ENCODE data around the gene MCL1. TPM values are rescaled to one million over a fixed set of nuclear protein-coding genes. Genes with fewer than 3 reads are reported as not detected.

Gene MCL1
- total and polyA plus RNA-seq, 2 experiments from 2014 or later = 55.3 to 244 TPM

DNA sequence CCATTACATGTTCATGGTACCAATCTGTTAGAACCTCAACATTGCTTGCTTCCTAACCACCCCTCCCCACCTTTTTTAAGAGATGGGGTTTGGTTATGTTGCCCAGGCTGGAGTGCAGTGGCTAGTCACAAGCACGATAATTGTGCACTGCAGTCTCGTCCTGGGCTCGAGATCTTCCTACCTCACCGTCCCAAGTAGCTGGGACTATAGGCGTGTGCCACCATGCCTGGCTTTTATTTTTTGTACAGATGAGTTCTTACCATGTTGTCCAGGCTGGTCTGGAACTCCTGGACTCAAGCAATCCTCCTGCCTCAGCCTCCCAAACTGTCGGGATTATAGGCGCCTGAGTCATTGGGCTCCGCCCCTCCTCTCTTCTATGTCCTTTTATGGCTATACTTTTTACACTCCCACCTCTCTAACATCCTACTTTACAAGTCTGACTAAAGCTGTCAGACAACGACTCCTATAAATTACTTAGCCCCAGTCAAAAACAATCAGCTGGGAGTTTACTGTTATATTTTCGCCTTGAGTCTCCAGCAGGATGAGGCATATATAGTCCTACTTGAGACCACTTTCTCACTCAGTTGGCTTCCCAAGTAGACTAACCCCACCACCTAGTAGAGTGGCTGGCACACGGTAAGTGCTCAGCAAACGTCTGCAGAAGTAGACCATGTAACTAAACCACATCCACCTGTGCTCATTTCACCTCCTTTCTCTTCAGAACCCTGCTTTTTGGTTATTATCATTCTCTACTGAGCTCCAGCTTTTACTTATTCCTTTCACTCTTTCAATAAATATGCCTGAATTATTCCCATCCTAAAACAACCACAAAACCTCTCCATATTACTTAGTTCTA, 36.2 kb upstream of the MCL1 start:
- Histone ChIP-seq H3F3A (replicated peaks; ENCODE audit: low read depth) (peaks cover 25% of the 10 kb centered on the region), H2AFZ (no peak overlapping the region), H3K4me1 (ENCODE audit: insufficient read depth) (no peaks in the 10 kb centered on the region; the same call in 1 of the 2 replicates), H3K4me2 (no peak overlapping the region), H3K4me3 (no peak overlapping the region), H3K36me3 (ENCODE audit: insufficient read depth) (peaks cover 38% of the 10 kb centered on the region), H3K27ac (ENCODE audit: low read depth) (peak overlapping the region; percentile 74; the same call in 1 of the 2 replicates), H3K79me2 (replicated peaks; ENCODE audit: insufficient read depth) (peaks cover 26% of the 10 kb centered on the region), H3K27me3 (ENCODE audit: insufficient read depth) (no peaks in the 10 kb centered on the region), H4K20me1 (replicated peaks; ENCODE audit: insufficient read depth) (peaks cover 4% of the 10 kb centered on the region; the same call in 1 of the 2 replicates), H3K9me2 (ENCODE audit: insufficient read depth) (no peaks in the 10 kb centered on the region)
- Mint-ChIP-seq H3K4me1 (peaks cover 7% of the 10 kb centered on the region; the same call in 2 of the 3 replicates), H3K27me3 (ENCODE audit: insufficient read depth, low read depth, poor library complexity) (peaks cover 5% of the 10 kb centered on the region), H3K27ac (peak overlapping the region; percentile 74), H3K4me3 (no peak overlapping the region), H3K9me3 (no peaks in the 10 kb centered on the region), H3K36me3 (ENCODE audit: low read depth) (peaks cover 73% of the 10 kb centered on the region)
- DNase-seq (ENCODE audit: low spot score) (no peak), ATAC-seq (no peak)
- TF ChIP-seq, protein P1, sequence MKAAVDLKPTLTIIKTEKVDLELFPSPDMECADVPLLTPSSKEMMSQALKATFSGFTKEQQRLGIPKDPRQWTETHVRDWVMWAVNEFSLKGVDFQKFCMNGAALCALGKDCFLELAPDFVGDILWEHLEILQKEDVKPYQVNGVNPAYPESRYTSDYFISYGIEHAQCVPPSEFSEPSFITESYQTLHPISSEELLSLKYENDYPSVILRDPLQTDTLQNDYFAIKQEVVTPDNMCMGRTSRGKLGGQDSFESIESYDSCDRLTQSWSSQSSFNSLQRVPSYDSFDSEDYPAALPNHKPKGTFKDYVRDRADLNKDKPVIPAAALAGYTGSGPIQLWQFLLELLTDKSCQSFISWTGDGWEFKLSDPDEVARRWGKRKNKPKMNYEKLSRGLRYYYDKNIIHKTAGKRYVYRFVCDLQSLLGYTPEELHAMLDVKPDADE (IDR thresholded peaks at IDR 0.05) = no peak
- TF ChIP-seq CREB1 (CRISPR knock-in tag; IDR thresholded peaks at IDR 0.05; ENCODE audit: low read depth) = no peak
- TF ChIP-seq, protein P2, sequence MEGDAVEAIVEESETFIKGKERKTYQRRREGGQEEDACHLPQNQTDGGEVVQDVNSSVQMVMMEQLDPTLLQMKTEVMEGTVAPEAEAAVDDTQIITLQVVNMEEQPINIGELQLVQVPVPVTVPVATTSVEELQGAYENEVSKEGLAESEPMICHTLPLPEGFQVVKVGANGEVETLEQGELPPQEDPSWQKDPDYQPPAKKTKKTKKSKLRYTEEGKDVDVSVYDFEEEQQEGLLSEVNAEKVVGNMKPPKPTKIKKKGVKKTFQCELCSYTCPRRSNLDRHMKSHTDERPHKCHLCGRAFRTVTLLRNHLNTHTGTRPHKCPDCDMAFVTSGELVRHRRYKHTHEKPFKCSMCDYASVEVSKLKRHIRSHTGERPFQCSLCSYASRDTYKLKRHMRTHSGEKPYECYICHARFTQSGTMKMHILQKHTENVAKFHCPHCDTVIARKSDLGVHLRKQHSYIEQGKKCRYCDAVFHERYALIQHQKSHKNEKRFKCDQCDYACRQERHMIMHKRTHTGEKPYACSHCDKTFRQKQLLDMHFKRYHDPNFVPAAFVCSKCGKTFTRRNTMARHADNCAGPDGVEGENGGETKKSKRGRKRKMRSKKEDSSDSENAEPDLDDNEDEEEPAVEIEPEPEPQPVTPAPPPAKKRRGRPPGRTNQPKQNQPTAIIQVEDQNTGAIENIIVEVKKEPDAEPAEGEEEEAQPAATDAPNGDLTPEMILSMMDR (conservative IDR thresholded peaks at IDR 0.05; ENCODE audit: low read depth in 2 of 2) = no peak
- no peak for TF ChIP-seq STAT1 (IDR thresholded peaks at IDR 0.05; ENCODE audit: unreplicated experiment)
- no peak for TF ChIP-seq EZH2phosphoT487 (IDR thresholded peaks at IDR 0.05; ENCODE audit: unreplicated experiment)
- TF ChIP-seq NANOG (IDR thresholded peaks at IDR 0.05; ENCODE audit: borderline replicate concordance) = no peak
- TF ChIP-seq, protein P3, sequence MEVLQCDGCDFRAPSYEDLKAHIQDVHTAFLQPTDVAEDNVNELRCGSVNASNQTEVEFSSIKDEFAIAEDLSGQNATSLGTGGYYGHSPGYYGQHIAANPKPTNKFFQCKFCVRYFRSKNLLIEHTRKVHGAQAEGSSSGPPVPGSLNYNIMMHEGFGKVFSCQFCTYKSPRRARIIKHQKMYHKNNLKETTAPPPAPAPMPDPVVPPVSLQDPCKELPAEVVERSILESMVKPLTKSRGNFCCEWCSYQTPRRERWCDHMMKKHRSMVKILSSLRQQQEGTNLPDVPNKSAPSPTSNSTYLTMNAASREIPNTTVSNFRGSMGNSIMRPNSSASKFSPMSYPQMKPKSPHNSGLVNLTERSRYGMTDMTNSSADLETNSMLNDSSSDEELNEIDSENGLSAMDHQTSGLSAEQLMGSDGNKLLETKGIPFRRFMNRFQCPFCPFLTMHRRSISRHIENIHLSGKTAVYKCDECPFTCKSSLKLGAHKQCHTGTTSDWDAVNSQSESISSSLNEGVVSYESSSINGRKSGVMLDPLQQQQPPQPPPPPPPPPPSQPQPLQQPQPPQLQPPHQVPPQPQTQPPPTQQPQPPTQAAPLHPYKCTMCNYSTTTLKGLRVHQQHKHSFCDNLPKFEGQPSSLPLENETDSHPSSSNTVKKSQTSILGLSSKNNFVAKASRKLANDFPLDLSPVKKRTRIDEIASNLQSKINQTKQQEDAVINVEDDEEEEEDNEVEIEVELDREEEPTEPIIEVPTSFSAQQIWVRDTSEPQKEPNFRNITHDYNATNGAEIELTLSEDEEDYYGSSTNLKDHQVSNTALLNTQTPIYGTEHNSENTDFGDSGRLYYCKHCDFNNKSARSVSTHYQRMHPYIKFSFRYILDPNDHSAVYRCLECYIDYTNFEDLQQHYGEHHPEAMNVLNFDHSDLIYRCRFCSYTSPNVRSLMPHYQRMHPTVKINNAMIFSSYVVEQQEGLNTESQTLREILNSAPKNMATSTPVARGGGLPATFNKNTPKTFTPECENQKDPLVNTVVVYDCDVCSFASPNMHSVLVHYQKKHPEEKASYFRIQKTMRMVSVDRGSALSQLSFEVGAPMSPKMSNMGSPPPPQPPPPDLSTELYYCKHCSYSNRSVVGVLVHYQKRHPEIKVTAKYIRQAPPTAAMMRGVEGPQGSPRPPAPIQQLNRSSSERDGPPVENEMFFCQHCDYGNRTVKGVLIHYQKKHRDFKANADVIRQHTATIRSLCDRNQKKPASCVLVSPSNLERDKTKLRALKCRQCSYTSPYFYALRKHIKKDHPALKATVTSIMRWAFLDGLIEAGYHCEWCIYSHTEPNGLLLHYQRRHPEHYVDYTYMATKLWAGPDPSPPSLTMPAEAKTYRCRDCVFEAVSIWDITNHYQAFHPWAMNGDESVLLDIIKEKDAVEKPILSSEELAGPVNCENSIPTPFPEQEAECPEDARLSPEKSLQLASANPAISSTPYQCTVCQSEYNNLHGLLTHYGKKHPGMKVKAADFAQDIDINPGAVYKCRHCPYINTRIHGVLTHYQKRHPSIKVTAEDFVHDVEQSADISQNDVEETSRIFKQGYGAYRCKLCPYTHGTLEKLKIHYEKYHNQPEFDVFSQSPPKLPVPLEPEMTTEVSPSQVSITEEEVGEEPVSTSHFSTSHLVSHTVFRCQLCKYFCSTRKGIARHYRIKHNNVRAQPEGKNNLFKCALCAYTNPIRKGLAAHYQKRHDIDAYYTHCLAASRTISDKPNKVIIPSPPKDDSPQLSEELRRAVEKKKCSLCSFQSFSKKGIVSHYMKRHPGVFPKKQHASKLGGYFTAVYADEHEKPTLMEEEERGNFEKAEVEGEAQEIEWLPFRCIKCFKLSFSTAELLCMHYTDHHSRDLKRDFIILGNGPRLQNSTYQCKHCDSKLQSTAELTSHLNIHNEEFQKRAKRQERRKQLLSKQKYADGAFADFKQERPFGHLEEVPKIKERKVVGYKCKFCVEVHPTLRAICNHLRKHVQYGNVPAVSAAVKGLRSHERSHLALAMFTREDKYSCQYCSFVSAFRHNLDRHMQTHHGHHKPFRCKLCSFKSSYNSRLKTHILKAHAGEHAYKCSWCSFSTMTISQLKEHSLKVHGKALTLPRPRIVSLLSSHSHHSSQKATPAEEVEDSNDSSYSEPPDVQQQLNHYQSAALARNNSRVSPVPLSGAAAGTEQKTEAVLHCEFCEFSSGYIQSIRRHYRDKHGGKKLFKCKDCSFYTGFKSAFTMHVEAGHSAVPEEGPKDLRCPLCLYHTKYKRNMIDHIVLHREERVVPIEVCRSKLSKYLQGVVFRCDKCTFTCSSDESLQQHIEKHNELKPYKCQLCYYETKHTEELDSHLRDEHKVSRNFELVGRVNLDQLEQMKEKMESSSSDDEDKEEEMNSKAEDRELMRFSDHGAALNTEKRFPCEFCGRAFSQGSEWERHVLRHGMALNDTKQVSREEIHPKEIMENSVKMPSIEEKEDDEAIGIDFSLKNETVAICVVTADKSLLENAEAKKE (CRISPR knock-in tag; IDR thresholded peaks at IDR 0.05) = no peak
- no peak; the same call in 1 of the 2 replicates for TF ChIP-seq POLR2AphosphoS5 (IDR thresholded peaks at IDR 0.05; ENCODE audit: low read depth)
- TF ChIP-seq EZH2 (IDR thresholded peaks at IDR 0.05; ENCODE audit: low read depth, unreplicated experiment) = no peak
- no peak for TF ChIP-seq ZNF331 (CRISPR knock-in tag; IDR thresholded peaks at IDR 0.05; ENCODE audit: low read depth)
- no peak for TF ChIP-seq JUNB (IDR thresholded peaks at IDR 0.05; ENCODE audit: unreplicated experiment)
- no peak for TF ChIP-seq ZNF114 (CRISPR knock-in tag; IDR thresholded peaks at IDR 0.05)
- TF ChIP-seq, protein P4, sequence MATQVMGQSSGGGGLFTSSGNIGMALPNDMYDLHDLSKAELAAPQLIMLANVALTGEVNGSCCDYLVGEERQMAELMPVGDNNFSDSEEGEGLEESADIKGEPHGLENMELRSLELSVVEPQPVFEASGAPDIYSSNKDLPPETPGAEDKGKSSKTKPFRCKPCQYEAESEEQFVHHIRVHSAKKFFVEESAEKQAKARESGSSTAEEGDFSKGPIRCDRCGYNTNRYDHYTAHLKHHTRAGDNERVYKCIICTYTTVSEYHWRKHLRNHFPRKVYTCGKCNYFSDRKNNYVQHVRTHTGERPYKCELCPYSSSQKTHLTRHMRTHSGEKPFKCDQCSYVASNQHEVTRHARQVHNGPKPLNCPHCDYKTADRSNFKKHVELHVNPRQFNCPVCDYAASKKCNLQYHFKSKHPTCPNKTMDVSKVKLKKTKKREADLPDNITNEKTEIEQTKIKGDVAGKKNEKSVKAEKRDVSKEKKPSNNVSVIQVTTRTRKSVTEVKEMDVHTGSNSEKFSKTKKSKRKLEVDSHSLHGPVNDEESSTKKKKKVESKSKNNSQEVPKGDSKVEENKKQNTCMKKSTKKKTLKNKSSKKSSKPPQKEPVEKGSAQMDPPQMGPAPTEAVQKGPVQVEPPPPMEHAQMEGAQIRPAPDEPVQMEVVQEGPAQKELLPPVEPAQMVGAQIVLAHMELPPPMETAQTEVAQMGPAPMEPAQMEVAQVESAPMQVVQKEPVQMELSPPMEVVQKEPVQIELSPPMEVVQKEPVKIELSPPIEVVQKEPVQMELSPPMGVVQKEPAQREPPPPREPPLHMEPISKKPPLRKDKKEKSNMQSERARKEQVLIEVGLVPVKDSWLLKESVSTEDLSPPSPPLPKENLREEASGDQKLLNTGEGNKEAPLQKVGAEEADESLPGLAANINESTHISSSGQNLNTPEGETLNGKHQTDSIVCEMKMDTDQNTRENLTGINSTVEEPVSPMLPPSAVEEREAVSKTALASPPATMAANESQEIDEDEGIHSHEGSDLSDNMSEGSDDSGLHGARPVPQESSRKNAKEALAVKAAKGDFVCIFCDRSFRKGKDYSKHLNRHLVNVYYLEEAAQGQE (IDR thresholded peaks at IDR 0.05; ENCODE audit: unreplicated experiment) = no peak

All from GM23338 (cell line).